ENCODE measurements around the gene FTSJ1. TPM values are rescaled to one million over a fixed set of nuclear protein-coding genes. Genes with fewer than 3 reads are reported as not detected.

Gene FTSJ1
- total RNA-seq, 1 donor from 2014 or later = 32.2 TPM

- no peaks in the 10 kb centered on the region for H3K9me3 ChIP-seq (ENCODE audit: low read depth)
- peak overlapping the region; percentile 91 for H3K4me3 Mint-ChIP-seq
- no peak for TF ChIP-seq EZH2 (IDR thresholded peaks at IDR 0.05)
- TF ChIP-seq CTCF (IDR thresholded peaks at IDR 0.05) = no peak
- TF ChIP-seq EZH2phosphoT487 (IDR thresholded peaks at IDR 0.05) = no peak
- H3K9me3 Mint-ChIP-seq = peaks cover 10% of the 10 kb centered on the region
- no peak overlapping the region for H2AFZ ChIP-seq (replicated peaks)
- H3K27ac Mint-ChIP-seq = no peak overlapping the region
- H3K79me2 ChIP-seq (ENCODE audit: low read depth) = peaks cover 22% of the 10 kb centered on the region
- H3K27ac ChIP-seq = no peak overlapping the region
- H3K36me3 Mint-ChIP-seq = peaks cover 5% of the 10 kb centered on the region
- no peaks in the 10 kb centered on the region for H4K20me1 ChIP-seq (ENCODE audit: low read depth)
- no peaks in the 10 kb centered on the region for H3K27me3 ChIP-seq
- H3K4me2 ChIP-seq = no peak overlapping the region
- H3K4me1 ChIP-seq = peaks cover 8% of the 10 kb centered on the region
- no peak overlapping the region for H3K4me3 ChIP-seq
- H3F3A ChIP-seq (ENCODE audit: low read depth) = peaks cover 9% of the 10 kb centered on the region
- H3K9ac ChIP-seq = no peak overlapping the region
- H3K36me3 ChIP-seq = no peaks in the 10 kb centered on the region
- DNase-seq (ENCODE audit: low spot score) = no peak
- H3K4me1 Mint-ChIP-seq = peaks cover 22% of the 10 kb centered on the region
- peaks cover 2% of the 10 kb centered on the region for H3K27me3 Mint-ChIP-seq (ENCODE audit: insufficient read depth, low read depth)
Measured at GRCh38 chrX:48477960-48478755, 2.2 kb downstream of the FTSJ1 start.

- Histone ChIP-seq H4K20me1 (ENCODE audit: low read depth) (no peaks in the 10 kb centered on the region), H3K36me3 (no peaks in the 10 kb centered on the region), H3K4me2 (no peak overlapping the region), H3K9me3 (ENCODE audit: low read depth) (no peaks in the 10 kb centered on the region), H3K4me3 (no peak overlapping the region), H3F3A (ENCODE audit: low read depth) (peaks cover 2% of the 10 kb centered on the region), H2AFZ (replicated peaks) (no peak overlapping the region), H3K27me3 (no peaks in the 10 kb centered on the region), H3K79me2 (ENCODE audit: low read depth) (peaks cover 22% of the 10 kb centered on the region), H3K4me1 (peaks cover 2% of the 10 kb centered on the region), H3K27ac (no peak overlapping the region), H3K9ac (no peak overlapping the region)
- DNase-seq (ENCODE audit: low spot score) = no peak
- no peak overlapping the region for H3K4me3 Mint-ChIP-seq
- TF ChIP-seq CTCF (IDR thresholded peaks at IDR 0.05) (no peak), EZH2 (IDR thresholded peaks at IDR 0.05) (no peak), EZH2phosphoT487 (IDR thresholded peaks at IDR 0.05) (no peak)
- peaks cover 9% of the 10 kb centered on the region for H3K9me3 Mint-ChIP-seq
- peaks cover 5% of the 10 kb centered on the region for H3K36me3 Mint-ChIP-seq
- H3K27ac Mint-ChIP-seq = no peak overlapping the region
- H3K27me3 Mint-ChIP-seq (ENCODE audit: insufficient read depth, low read depth) = peaks cover 2% of the 10 kb centered on the region
- peaks cover 15% of the 10 kb centered on the region for H3K4me1 Mint-ChIP-seq
Measured at GRCh38 chrX:48478806-48479205, 2.8 kb downstream of the FTSJ1 start.

- Histone ChIP-seq H3K4me1 (no peaks in the 10 kb centered on the region), H3K36me3 (no peaks in the 10 kb centered on the region), H3K4me3 (no peak overlapping the region), H3K27ac (no peak overlapping the region), H3K4me2 (no peak overlapping the region), H3K9me3 (ENCODE audit: low read depth) (no peaks in the 10 kb centered on the region), H3F3A (ENCODE audit: low read depth) (no peaks in the 10 kb centered on the region), H3K9ac (no peak overlapping the region), H3K27me3 (no peaks in the 10 kb centered on the region), H2AFZ (replicated peaks) (no peak overlapping the region), H4K20me1 (ENCODE audit: low read depth) (no peaks in the 10 kb centered on the region), H3K79me2 (ENCODE audit: low read depth) (peaks cover 18% of the 10 kb centered on the region)
- peaks cover 5% of the 10 kb centered on the region for H3K36me3 Mint-ChIP-seq
- H3K4me3 Mint-ChIP-seq = no peak overlapping the region
- H3K27me3 Mint-ChIP-seq (ENCODE audit: insufficient read depth, low read depth) = peaks cover 2% of the 10 kb centered on the region
- peaks cover 9% of the 10 kb centered on the region for H3K4me1 Mint-ChIP-seq
- peaks cover 9% of the 10 kb centered on the region for H3K9me3 Mint-ChIP-seq
- H3K27ac Mint-ChIP-seq = no peak overlapping the region
- TF ChIP-seq EZH2phosphoT487 (IDR thresholded peaks at IDR 0.05) = no peak
- no peak for TF ChIP-seq CTCF (IDR thresholded peaks at IDR 0.05)
- TF ChIP-seq EZH2 (IDR thresholded peaks at IDR 0.05) = no peak
- DNase-seq (ENCODE audit: low spot score) = no peak
Measured at GRCh38 chrX:48480142-48480541, 4.1 kb downstream of the FTSJ1 start.

Measured in neural progenitor cell (in vitro differentiated cells).